ENCODE measurements around the gene ANAPC4.

- TF ChIP-seq CTCF (IDR thresholded peaks at IDR 0.05; ENCODE audit: poor library complexity) (no peak), EZH2 (IDR thresholded peaks at IDR 0.05; ENCODE audit: borderline replicate concordance) (no peak)
These were observed 29.1 kb downstream of the ANAPC4 start for GRCh38 chr4:25406081-25406692.

Measured in hepatocyte (in vitro differentiated cells).